Astrocyte of the spinal cord (primary cell): ENCODE measurements around the gene BCL6.

Source experiments
- DNase-seq: peaks from one replicate; pipeline ENCODE4 v3.0.0; 2011; ENCODE audit warnings: low read depth, low spot score
- H3K4me3 ChIP-seq: 2 replicates; pipeline ENCODE4 v1.5.1; 2011; ENCODE audit warnings: low read depth, mild to moderate bottlenecking, low read length, moderate library complexity
- CTCF ChIP-seq: IDR thresholded peaks from 2 replicates; pipeline ENCODE4 v1.5.1; 2012; ENCODE audit warnings: low read depth, mild to moderate bottlenecking, low read length, inconsistent platforms
- in situ Hi-C: cut with HindIII; loops from 2 replicates; pipeline ENCODE4 v1.10.0; 2017; ENCODE audit warnings: low sequenced_read_pairs

BCL6 gene

GRCh38 chr3:187739094-187739560, 6.1 kb downstream of the BCL6 start:
- DNase-seq: no peak
- TF ChIP-seq CTCF: no peak
- peak overlapping the region; percentile 49 for H3K4me3 ChIP-seq
- in situ Hi-C loops: loop anchor here (25.0 kb wide), 4 partner anchors 548 to 1398 kb away; no protein-coding TSS in a partner anchor

- H3K4me3 ChIP-seq: peak overlapping the region; percentile 49
Measured at GRCh38 chr3:187738331-187739093, 6.8 kb downstream of the BCL6 start.

GRCh38 chr3:187738071-187738330, 7.3 kb downstream of the BCL6 start:
- DNase-seq: no peak
- peak overlapping the region; percentile 49 for H3K4me3 ChIP-seq
- TF ChIP-seq CTCF: no peak
- in situ Hi-C loops: loop anchor here (25.0 kb wide), 4 partner anchors 549 to 1399 kb away; no protein-coding TSS in a partner anchor

More at GRCh38 chr3:187738331-187739093, 6.8 kb downstream of the BCL6 start:
- in situ Hi-C loops: loop anchor here (25.0 kb wide), 4 partner anchors 549 to 1399 kb away; no protein-coding TSS in a partner anchor
- peak; percentile 74 for TF ChIP-seq CTCF
- peak; percentile 92 for DNase-seq

- no peak for TF ChIP-seq CTCF
- H3K4me3 ChIP-seq: peak overlapping the region; percentile 49
- in situ Hi-C loops: loop anchor here (25.0 kb wide), 4 partner anchors 550 to 1400 kb away; no protein-coding TSS in a partner anchor
- peak; percentile 72 for DNase-seq
Measured at GRCh38 chr3:187737368-187738070, 7.7 kb downstream of the BCL6 start.

GRCh38 chr3:187737006-187737367, 8.3 kb downstream of the BCL6 start:
- in situ Hi-C loops: loop anchor here (25.0 kb wide), 4 partner anchors 550 to 1400 kb away; no protein-coding TSS in a partner anchor
- H3K4me3 ChIP-seq: peak overlapping the region; percentile 49

More at GRCh38 chr3:187737006-187737367, 8.3 kb downstream of the BCL6 start:
- no peak for TF ChIP-seq CTCF
- DNase-seq: peak; percentile 45
